ENCODE measurements around the gene CNPY1. TPM values are rescaled to one million over a fixed set of nuclear protein-coding genes. Genes with fewer than 3 reads are reported as not detected.
A peak's percentile ranks its signal among the peaks of the same experiment; 100 is the strongest.

The CNPY1 gene
- total and polyA plus RNA-seq, 9 of the 15 experiments (the other 6 are each of a cell fraction or from before 2014, with no cell fraction given) = not detected

DNA sequence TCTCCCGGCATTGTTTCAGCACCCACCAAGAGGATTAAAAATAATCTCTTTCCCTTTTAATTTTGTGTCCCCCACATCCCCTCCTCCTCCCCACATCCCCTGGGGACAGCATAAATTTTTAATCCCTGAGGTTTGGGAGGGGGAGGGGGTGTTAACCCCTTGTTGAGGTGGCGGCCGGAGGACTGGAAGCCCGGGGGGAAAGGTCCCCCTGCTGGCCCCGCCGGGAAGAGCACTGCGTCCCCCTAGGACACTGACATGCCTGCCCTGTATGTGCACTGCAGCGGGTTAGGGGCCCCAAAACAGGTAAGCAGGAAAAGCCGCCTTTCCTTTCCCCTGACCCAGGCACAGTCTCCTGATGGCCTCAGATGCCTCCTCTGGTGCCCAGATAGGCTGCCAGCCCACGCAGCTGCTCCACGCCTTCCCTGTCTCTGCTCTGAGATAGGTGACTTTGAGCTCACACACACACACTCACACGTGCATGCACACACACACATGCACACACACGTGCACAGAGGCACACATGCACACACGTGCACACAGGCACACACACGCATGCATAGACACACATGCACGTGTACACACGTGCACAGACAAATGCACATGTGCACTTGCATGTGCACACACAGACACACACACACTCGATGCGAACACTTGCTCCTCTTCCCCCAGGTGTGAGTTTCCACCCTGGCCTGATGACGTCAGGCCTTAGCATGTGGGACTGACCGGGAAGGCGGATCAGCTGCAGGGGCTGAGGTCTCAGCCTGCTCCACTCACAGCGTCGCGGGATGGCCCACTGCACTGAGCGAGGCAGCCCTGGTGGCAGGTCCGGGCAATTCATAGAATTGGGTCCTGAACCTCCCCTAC is 12.3 kb downstream of the CNPY1 start (continued):
- peak; percentile 40 for TF ChIP-seq CTCFL (IDR thresholded peaks at IDR 0.05; ENCODE audit: borderline replicate concordance, insufficient read depth, low read depth, low read length, poor library complexity, severe bottlenecking)
- TF ChIP-seq RAD21 (CRISPR knock-in tag; conservative IDR thresholded peaks at IDR 0.05 in 1 of 2, IDR thresholded peaks at IDR 0.05 in 1 of 2) = peak; percentile 36 to 66
- TF ChIP-seq SETDB1 (IDR thresholded peaks at IDR 0.05; ENCODE audit: low read length) = no peak
- no peak for TF ChIP-seq SP2 (IDR thresholded peaks at IDR 0.05; ENCODE audit: extremely low read depth, low read depth, low read length, poor library complexity, severe bottlenecking)
- TF ChIP-seq SMC3 (conservative IDR thresholded peaks at IDR 0.05; ENCODE audit: insufficient read depth, low read depth, low read length) = peak; percentile 58; the same call in 1 of the 2 replicates
- 0 out of 2 replicates have a peak, but pooled peaks have one; percentile 10 for TF ChIP-seq TFAP4 (CRISPR knock-in tag; IDR thresholded peaks at IDR 0.05; ENCODE audit: borderline replicate concordance)
- TF ChIP-seq ZBTB7A (IDR thresholded peaks at IDR 0.05; ENCODE audit: borderline replicate concordance, control insufficient read depth, low read depth, low read length) = 0 out of 2 replicates have a peak, but pooled peaks have one; percentile 35
- TF ChIP-seq JUND (IDR thresholded peaks at IDR 0.05; ENCODE audit: borderline replicate concordance, low read depth, low read length) = no peak
- TF ChIP-seq JUND (tag; IDR thresholded peaks at IDR 0.05; ENCODE audit: borderline replicate concordance, low read depth, low read length) = 0 out of 3 replicates have a peak, but pooled peaks have one; percentile 13
- TF ChIP-seq ZNF124 (CRISPR knock-in tag; IDR thresholded peaks at IDR 0.05) = no peak
- no peak for TF ChIP-seq SNAPC5 (CRISPR knock-in tag; IDR thresholded peaks at IDR 0.05)
- TF ChIP-seq ZNF75A (CRISPR knock-in tag; IDR thresholded peaks at IDR 0.05) = no peak
- TF ChIP-seq ZNF668 (CRISPR knock-in tag; IDR thresholded peaks at IDR 0.05) = no peak

All from K562 (cell line).